HepG2 (cell line): Measurements from ENCODE around the gene SCAI. TPM values are rescaled to one million over a fixed set of nuclear protein-coding genes. Genes with fewer than 3 reads are reported as not detected.

Experiments
- ATAC-seq: fragments of 200-7000 bp; cut with Tn5 transposase; 3 replicates; pipeline ENCODE4 v1.9.1; 2020; ENCODE audit warnings: mild to moderate bottlenecking, moderate library complexity
- BruUV-seq: library from RNA; stranded (reverse); fragments of 400-500 nt; replicated peaks from 2 replicates; lab custom pipeline; 2021; lab: Mats Ljungman, UMichigan
- CTCF ChIA-PET: fragments of 300-600 bp; formaldehyde crosslinking; extraction: SDS; loops from one replicate; lab custom pipeline; 2021; ENCODE audit warnings: low total read pairs, inconsistent platforms, low intra/inter-chr PET ratio; lab: Yijun Ruan, JAX
- POLR2A ChIA-PET: fragments of 350-600 bp; sonication (Branson Sonifier 250); formaldehyde crosslinking; loops from one replicate; lab custom pipeline; 2020; ENCODE audit warnings: antibody characterized with exemption, inconsistent platforms; lab: Yijun Ruan, JAX
- DNase-seq: peaks from one replicate; pipeline ENCODE4 v3.0.0-alpha.2; 2015; ENCODE audit warnings: low spot score
- FAIRE-seq: peaks from 3 replicates; lab custom pipeline; 2011; peaks lifted over from hg19 to GRCh38; lab: Jason Lieb, UNC
- H2AFZ ChIP-seq: one replicate; pipeline ENCODE4 v1.6.1; 2011; ENCODE audit warnings: low read length, inconsistent platforms
- H3K27ac ChIP-seq: fragments of 300-600 bp; 3 replicates; pipeline ENCODE4 v1.8.0; 2011; ENCODE audit warnings: mixed run types, mild to moderate bottlenecking, mixed read lengths, low read length, inconsistent platforms; ENCODE audit not compliant: insufficient read depth; ENCODE audit errors: extremely low read length
- H3K27me3 ChIP-seq, 2 experiments: fragments of 200-600 bp in 1 of 2; 2 replicates in 1 of 2; 3 replicates in 1 of 2; pipeline versions ENCODE4 v1.6.0 to v1.8.0; 2011; ENCODE audit warnings: low read length in 2 of 2, mild to moderate bottlenecking in 2 of 2, moderate library complexity in 2 of 2, inconsistent platforms in 1 of 2; ENCODE audit not compliant: insufficient read depth in 2 of 2, control insufficient read depth in 1 of 2
- H3K36me3 ChIP-seq, 2 experiments: fragments of 200-600 bp in 1 of 2; replicated peaks in 1 of 2; 2 replicates in 1 of 2; 3 replicates in 1 of 2; pipeline versions ENCODE4 v1.5.1 to v1.8.0; 2011; ENCODE audit warnings: low read length in 2 of 2, inconsistent platforms in 1 of 2; ENCODE audit not compliant: insufficient read depth in 2 of 2, control insufficient read depth in 1 of 2
- H3K4me1 ChIP-seq: 2 replicates; pipeline ENCODE4 v1.5.1; 2012; ENCODE audit warnings: low read length, inconsistent platforms; ENCODE audit not compliant: insufficient read depth
- H3K4me2 ChIP-seq: 2 replicates; pipeline ENCODE4 v1.6.0; 2011; ENCODE audit warnings: low read depth, low read length, inconsistent platforms
- H3K4me3 ChIP-seq, 3 experiments: fragments of 200-600 bp in 1 of 3; sonication (generic), shearing (Covaris generic) in 1 of 3; replicated peaks in 1 of 3; 2 replicates each; pipeline ENCODE4 v1.5.1; 2011 to 2016; ENCODE audit warnings: low read length in 3 of 3, inconsistent platforms in 2 of 3, low read depth in 2 of 3, mild to moderate bottlenecking in 2 of 3, control low read depth in 1 of 3, mixed read lengths in 1 of 3; ENCODE audit not compliant: insufficient read depth in 1 of 3
- H3K79me2 ChIP-seq: one replicate; pipeline ENCODE4 v1.6.1; 2011; ENCODE audit warnings: low read length, inconsistent platforms; ENCODE audit not compliant: insufficient read depth
- H3K9ac ChIP-seq: 2 replicates; pipeline ENCODE4 v1.6.0; 2011; ENCODE audit warnings: mild to moderate bottlenecking, low read depth, low read length, inconsistent platforms; ENCODE audit not compliant: insufficient read depth
- H3K9me3 ChIP-seq: 2 replicates; pipeline ENCODE4 v1.5.1; 2012; ENCODE audit warnings: mild to moderate bottlenecking, low read length
- H4K20me1 ChIP-seq: 2 replicates; pipeline ENCODE4 v1.6.0; 2011; ENCODE audit warnings: inconsistent platforms, mild to moderate bottlenecking, low read length, moderate library complexity; ENCODE audit not compliant: insufficient read depth
- HOXA9 ChIP-seq: sonication (generic); formaldehyde crosslinking; IDR thresholded peaks from 2 replicates; pipeline ENCODE4 v1.8.1; 2022; ENCODE audit warnings: missing genetic modification reagents, mild to moderate bottlenecking, moderate library complexity, borderline replicate concordance
- JARID2 ChIP-seq: sonication (generic); formaldehyde crosslinking; IDR thresholded peaks from 2 replicates; pipeline ENCODE4 v1.8.1; 2023; ENCODE audit warnings: missing genetic modification reagents, inconsistent platforms; ENCODE audit not compliant: insufficient replicate concordance
- KDM2A ChIP-seq: sonication (generic); formaldehyde crosslinking; IDR thresholded peaks from 2 replicates; pipeline ENCODE4 v1.4.0; 2020; ENCODE audit warnings: low read depth, missing genetic modification reagents, borderline replicate concordance
- KLF13 ChIP-seq: sonication (generic); formaldehyde crosslinking; IDR thresholded peaks from 2 replicates; pipeline ENCODE4 v1.4.0; 2020; ENCODE audit warnings: mild to moderate bottlenecking, missing genetic modification reagents
- KMT2A ChIP-seq: sonication (generic); formaldehyde crosslinking; IDR thresholded peaks from 2 replicates; pipeline ENCODE4 v1.4.0; 2020; ENCODE audit warnings: missing genetic modification reagents
- MEIS1 ChIP-seq: sonication (generic); formaldehyde crosslinking; IDR thresholded peaks from 2 replicates; pipeline ENCODE4 v1.9.0; 2021; ENCODE audit warnings: mild to moderate bottlenecking, missing genetic modification reagents, moderate library complexity, borderline replicate concordance
- TBX3 ChIP-seq: fragments of 450-650 bp; IDR thresholded peaks from 2 replicates; pipeline ENCODE4 v1.6.1; 2017; ENCODE audit warnings: antibody characterized with exemption, mild to moderate bottlenecking, inconsistent platforms, borderline replicate concordance
- ZNF101 ChIP-seq: sonication (generic); formaldehyde crosslinking; IDR thresholded peaks from 2 replicates; pipeline ENCODE4 v1.4.0; 2020; ENCODE audit warnings: mild to moderate bottlenecking, low read depth, missing genetic modification reagents, borderline replicate concordance
- ZNF138 ChIP-seq: sonication (generic); formaldehyde crosslinking; IDR thresholded peaks from 2 replicates; pipeline ENCODE4 v1.5.0; 2020; ENCODE audit warnings: mild to moderate bottlenecking, low read depth, missing genetic modification reagents
- ZNF451 ChIP-seq: sonication (generic); formaldehyde crosslinking; IDR thresholded peaks from 2 replicates; pipeline ENCODE4 v1.5.0; 2020; ENCODE audit warnings: mild to moderate bottlenecking, missing genetic modification reagents
- ZNF724P ChIP-seq: sonication (generic); formaldehyde crosslinking; IDR thresholded peaks from 2 replicates; pipeline ENCODE4 v1.8.0; 2022; ENCODE audit warnings: missing genetic modification reagents, borderline replicate concordance
- ZNF879 ChIP-seq: sonication (generic); formaldehyde crosslinking; IDR thresholded peaks from 2 replicates; pipeline ENCODE4 v1.8.1; 2023; ENCODE audit warnings: missing genetic modification reagents
- whole genome bisulfite sequencing: methylation state at CpG from one replicate; pipeline ENCODE4 v1.1.6; 2017; ENCODE audit warnings: low lambda C conversion rate; 5-methylcytosine and 5-hydroxymethylcytosine counted together
- in situ Hi-C: cut with HindIII; loops from 2 replicates; pipeline ENCODE4 v1.10.0; 2017; ENCODE audit warnings: low pct_unique_long_range_greater_than_20kb; ENCODE audit not compliant: extremely low pct_ligation_motif_present
- intact Hi-C: fragments of 100-400 bp; cut with micrococcal nuclease; formaldehyde crosslinking; loops from one replicate; pipeline ENCODE4 v1.10.0; 2022; ENCODE audit not compliant: unreplicated experiment
- polyA plus RNA-seq, 8 experiments: library from polyadenylated mRNA; depleted of rRNA in 3 of 8; stranded (reverse) in 7 of 8; unstranded in 1 of 8; fragments of >200 nt; fragmentation: Illumina TruSeq in 4 of 8; extraction: Trizol in 4 of 8; gene quantifications; 2 replicates each; pipeline versions ENCODE4 v1.2.1 to v1.2.3, GENCODE V29; 2011 to 2016; ENCODE audit warnings: low read depth in 4 of 8, missing spikeins in 1 of 8, mixed read lengths in 1 of 8; ENCODE audit not compliant: insufficient read depth in 1 of 8
- total RNA-seq, 5 experiments: library from RNA; depleted of rRNA; stranded (reverse); fragments of >200 nt; fragmentation: Illumina TruSeq; extraction: Trizol; gene quantifications; 2 replicates each; pipeline ENCODE4 v1.2.3, GENCODE V29; 2016; ENCODE audit warnings: low read depth in 1 of 5
- TF ChIP-seq, protein P1 (sequence below): sonication (generic); formaldehyde crosslinking; conservative IDR thresholded peaks from 2 replicates; pipeline ENCODE4 v1.4.0; 2020; ENCODE audit warnings: mild to moderate bottlenecking, missing genetic modification reagents, moderate library complexity
- TF ChIP-seq, protein P2 (sequence below): sonication (generic); formaldehyde crosslinking; IDR thresholded peaks from 2 replicates; pipeline ENCODE4 v1.5.0; 2020; ENCODE audit warnings: missing genetic modification reagents
- TF ChIP-seq, protein P3 (sequence below): sonication (generic); formaldehyde crosslinking; IDR thresholded peaks from 2 replicates; pipeline ENCODE4 v1.4.0; 2020; ENCODE audit warnings: missing genetic modification reagents

Gene SCAI
- total and polyA plus RNA-seq, 2 of the 13 experiments (the other 11 are each of a cell fraction or from before 2014, with no cell fraction given), result 4.4 to 8.4 TPM

DNA sequence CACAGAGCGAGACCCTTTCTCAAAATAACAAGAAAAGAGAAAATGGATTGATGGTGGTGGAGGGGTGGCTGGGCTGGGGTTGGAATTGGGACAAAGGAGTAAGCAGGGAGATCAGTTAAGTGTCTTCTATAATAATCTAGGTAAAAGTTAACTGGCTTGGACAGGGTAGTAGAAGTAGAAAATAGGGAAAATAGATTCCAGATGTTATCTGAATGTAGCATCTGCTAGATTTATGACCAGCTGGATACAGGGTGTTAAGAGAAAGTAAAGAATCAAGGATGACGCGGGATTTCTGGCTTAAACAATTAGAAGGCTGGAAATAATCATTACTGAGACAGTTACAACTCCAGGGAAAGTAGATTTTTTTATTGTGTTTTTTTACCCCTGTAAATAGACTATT lies 33.3 kb upstream of the SCAI start:
- Histone ChIP-seq H2AFZ (no peak overlapping the region), H3K9me3 (no peaks in the 10 kb centered on the region), H4K20me1 (no peaks in the 10 kb centered on the region), H3K79me2 (peaks cover 58% of the 10 kb centered on the region), H3K4me2 (no peak overlapping the region), H3K27me3 (no peaks in the 10 kb centered on the region), H3K4me3 (no peak overlapping the region), H3K27ac (no peak overlapping the region), H3K4me1 (peaks cover 10% of the 10 kb centered on the region), H3K36me3 (peaks cover 0 to 4% of the 10 kb centered on the region in 2 experiments; a peak in 1 of 5 replicates), H3K9ac (no peak overlapping the region)
- intact Hi-C loops, result no loop called here
- WGBS, result 99% methylated on average over 3 of the region's 3 CpGs
- CTCF ChIA-PET, result no interaction called here
- no peak for ATAC-seq
- no TSS peak for BruUV-seq
- no peak for DNase-seq
- no peak for FAIRE-seq
- in situ Hi-C loops, result no loop called here
- POLR2A ChIA-PET, result no interaction called here
- TF ChIP-seq, protein P1, sequence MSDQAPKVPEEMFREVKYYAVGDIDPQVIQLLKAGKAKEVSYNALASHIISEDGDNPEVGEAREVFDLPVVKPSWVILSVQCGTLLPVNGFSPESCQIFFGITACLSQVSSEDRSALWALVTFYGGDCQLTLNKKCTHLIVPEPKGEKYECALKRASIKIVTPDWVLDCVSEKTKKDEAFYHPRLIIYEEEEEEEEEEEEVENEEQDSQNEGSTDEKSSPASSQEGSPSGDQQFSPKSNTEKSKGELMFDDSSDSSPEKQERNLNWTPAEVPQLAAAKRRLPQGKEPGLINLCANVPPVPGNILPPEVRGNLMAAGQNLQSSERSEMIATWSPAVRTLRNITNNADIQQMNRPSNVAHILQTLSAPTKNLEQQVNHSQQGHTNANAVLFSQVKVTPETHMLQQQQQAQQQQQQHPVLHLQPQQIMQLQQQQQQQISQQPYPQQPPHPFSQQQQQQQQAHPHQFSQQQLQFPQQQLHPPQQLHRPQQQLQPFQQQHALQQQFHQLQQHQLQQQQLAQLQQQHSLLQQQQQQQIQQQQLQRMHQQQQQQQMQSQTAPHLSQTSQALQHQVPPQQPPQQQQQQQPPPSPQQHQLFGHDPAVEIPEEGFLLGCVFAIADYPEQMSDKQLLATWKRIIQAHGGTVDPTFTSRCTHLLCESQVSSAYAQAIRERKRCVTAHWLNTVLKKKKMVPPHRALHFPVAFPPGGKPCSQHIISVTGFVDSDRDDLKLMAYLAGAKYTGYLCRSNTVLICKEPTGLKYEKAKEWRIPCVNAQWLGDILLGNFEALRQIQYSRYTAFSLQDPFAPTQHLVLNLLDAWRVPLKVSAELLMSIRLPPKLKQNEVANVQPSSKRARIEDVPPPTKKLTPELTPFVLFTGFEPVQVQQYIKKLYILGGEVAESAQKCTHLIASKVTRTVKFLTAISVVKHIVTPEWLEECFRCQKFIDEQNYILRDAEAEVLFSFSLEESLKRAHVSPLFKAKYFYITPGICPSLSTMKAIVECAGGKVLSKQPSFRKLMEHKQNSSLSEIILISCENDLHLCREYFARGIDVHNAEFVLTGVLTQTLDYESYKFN, result no peak
- TF ChIP-seq KMT2A (CRISPR knock-in tag) (no peak), JARID2 (no peak), MEIS1 (CRISPR knock-in tag) (no peak), KLF13 (no peak), ZNF101 (no peak), ZNF451 (CRISPR knock-in tag) (no peak), TBX3 (no peak), ZNF138 (CRISPR knock-in tag) (no peak), ZNF724P (CRISPR knock-in tag) (no peak), ZNF879 (CRISPR knock-in tag) (no peak), HOXA9 (CRISPR knock-in tag) (no peak), KDM2A (CRISPR knock-in tag) (no peak)
- TF ChIP-seq, protein P2, sequence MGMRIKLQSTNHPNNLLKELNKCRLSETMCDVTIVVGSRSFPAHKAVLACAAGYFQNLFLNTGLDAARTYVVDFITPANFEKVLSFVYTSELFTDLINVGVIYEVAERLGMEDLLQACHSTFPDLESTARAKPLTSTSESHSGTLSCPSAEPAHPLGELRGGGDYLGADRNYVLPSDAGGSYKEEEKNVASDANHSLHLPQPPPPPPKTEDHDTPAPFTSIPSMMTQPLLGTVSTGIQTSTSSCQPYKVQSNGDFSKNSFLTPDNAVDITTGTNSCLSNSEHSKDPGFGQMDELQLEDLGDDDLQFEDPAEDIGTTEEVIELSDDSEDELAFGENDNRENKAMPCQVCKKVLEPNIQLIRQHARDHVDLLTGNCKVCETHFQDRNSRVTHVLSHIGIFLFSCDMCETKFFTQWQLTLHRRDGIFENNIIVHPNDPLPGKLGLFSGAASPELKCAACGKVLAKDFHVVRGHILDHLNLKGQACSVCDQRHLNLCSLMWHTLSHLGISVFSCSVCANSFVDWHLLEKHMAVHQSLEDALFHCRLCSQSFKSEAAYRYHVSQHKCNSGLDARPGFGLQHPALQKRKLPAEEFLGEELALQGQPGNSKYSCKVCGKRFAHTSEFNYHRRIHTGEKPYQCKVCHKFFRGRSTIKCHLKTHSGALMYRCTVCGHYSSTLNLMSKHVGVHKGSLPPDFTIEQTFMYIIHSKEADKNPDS (CRISPR knock-in tag), result no peak
- TF ChIP-seq, protein P3, sequence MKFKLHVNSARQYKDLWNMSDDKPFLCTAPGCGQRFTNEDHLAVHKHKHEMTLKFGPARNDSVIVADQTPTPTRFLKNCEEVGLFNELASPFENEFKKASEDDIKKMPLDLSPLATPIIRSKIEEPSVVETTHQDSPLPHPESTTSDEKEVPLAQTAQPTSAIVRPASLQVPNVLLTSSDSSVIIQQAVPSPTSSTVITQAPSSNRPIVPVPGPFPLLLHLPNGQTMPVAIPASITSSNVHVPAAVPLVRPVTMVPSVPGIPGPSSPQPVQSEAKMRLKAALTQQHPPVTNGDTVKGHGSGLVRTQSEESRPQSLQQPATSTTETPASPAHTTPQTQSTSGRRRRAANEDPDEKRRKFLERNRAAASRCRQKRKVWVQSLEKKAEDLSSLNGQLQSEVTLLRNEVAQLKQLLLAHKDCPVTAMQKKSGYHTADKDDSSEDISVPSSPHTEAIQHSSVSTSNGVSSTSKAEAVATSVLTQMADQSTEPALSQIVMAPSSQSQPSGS (CRISPR knock-in tag), result no peak
